SK-N-SH (cell line): Measurements from ENCODE around the gene ABHD11.

ENCODE experiments used
- CHD2 ChIP-seq: fragments of 150-350 bp; IDR thresholded peaks from 2 replicates; pipeline ENCODE4 v1.6.1; 2018; ENCODE audit warnings: low read length; ENCODE audit not compliant: partially characterized antibody
- CTCF ChIP-seq: fragments of 200-600 bp; sonication (generic); IDR thresholded peaks from 2 replicates; pipeline ENCODE4 v1.6.1; 2017; ENCODE audit warnings: antibody characterized with exemption, mild to moderate bottlenecking, moderate library complexity
- EP300 ChIP-seq, 2 experiments: IDR thresholded peaks; 2 replicates each; pipeline versions ENCODE4 v1.4.0 to v1.6.1; 2012; ENCODE audit warnings: borderline replicate concordance in 1 of 2, low read depth in 1 of 2, low read length in 1 of 2
- MAX ChIP-seq: IDR thresholded peaks from 2 replicates; pipeline ENCODE4 v1.4.0; 2012; ENCODE audit warnings: low read depth
- RAD21 ChIP-seq: IDR thresholded peaks from 2 replicates; pipeline ENCODE4 v1.6.1; 2012; ENCODE audit warnings: mild to moderate bottlenecking, low read length
- REST ChIP-seq: IDR thresholded peaks from 2 replicates; pipeline ENCODE4 v1.6.1; 2012; ENCODE audit warnings: mild to moderate bottlenecking, low read depth, low read length, moderate library complexity
- RXRA ChIP-seq: IDR thresholded peaks from 2 replicates; pipeline ENCODE4 v1.4.0; 2012; ENCODE audit warnings: low read depth, mild to moderate bottlenecking, borderline replicate concordance
- TAF1 ChIP-seq: IDR thresholded peaks from 2 replicates; pipeline ENCODE4 v1.6.1; 2012; ENCODE audit warnings: low read depth, mild to moderate bottlenecking, low read length, moderate library complexity, borderline replicate concordance

- TF ChIP-seq CTCF (no peak), CHD2 (no peak), RAD21 (no peak), TAF1 (no peak), REST (no peak), RXRA (no peak), MAX (no peak), EP300 (IDR thresholded peaks at IDR 0.05; ENCODE audit: borderline replicate concordance in 1 of 2, low read depth in 1 of 2, low read length in 1 of 2) (no peak)
Measured at GRCh38 chr7:73770002-73770859, 31.6 kb upstream of the ABHD11 start, which contains the start of gene CLDN3.
